Endothelial cell of umbilical vein (primary cell): Measurements from ENCODE around the gene PLCXD3.

Experiments
- CTCF ChIP-seq, 2 donors: IDR thresholded peaks; 1 replicate in 1 of 2; 2 replicates in 1 of 2; pipeline ENCODE4 v1.5.1; 2011; ENCODE audit warnings: low read length in 2 of 2, mild to moderate bottlenecking in 2 of 2, moderate library complexity in 2 of 2, control low read depth in 1 of 2, inconsistent platforms in 1 of 2, low read depth in 1 of 2; ENCODE audit not compliant: insufficient read depth in 1 of 2; ENCODE audit errors: extremely low read depth in 1 of 2
- EZH2 ChIP-seq: IDR thresholded peaks from 2 replicates; pipeline ENCODE4 v1.6.1; 2012; ENCODE audit warnings: borderline replicate concordance, low read depth, mild to moderate bottlenecking, moderate library complexity, low read length, inconsistent platforms; ENCODE audit not compliant: severe bottlenecking
- FOS ChIP-seq: IDR thresholded peaks from 2 replicates; pipeline ENCODE4 v1.6.1; 2011; ENCODE audit warnings: mild to moderate bottlenecking, low read length, moderate library complexity, borderline replicate concordance; ENCODE audit not compliant: insufficient read depth
- POLR2A ChIP-seq: IDR thresholded peaks from 2 replicates; pipeline ENCODE4 v1.6.1; 2012; ENCODE audit warnings: low read depth, mild to moderate bottlenecking, control low read depth, low read length
- POLR2AphosphoS5 ChIP-seq: IDR thresholded peaks from 2 replicates; pipeline ENCODE4 v1.6.1; 2012; ENCODE audit warnings: low read depth, mild to moderate bottlenecking, control low read depth, low read length, moderate library complexity; ENCODE audit not compliant: insufficient read depth

- TF ChIP-seq POLR2A (no peak), CTCF (IDR thresholded peaks at IDR 0.05; ENCODE audit: extremely low read depth in 1 of 2, insufficient read depth in 1 of 2, low read depth in 1 of 2, low read length in 2 of 2) (no peak), FOS (no peak), EZH2 (no peak), POLR2AphosphoS5 (no peak)
These were observed 185.3 kb downstream of the PLCXD3 start for GRCh38 chr5:41325074-41325473.
